ENCODE results near the gene NEDD4. TPM values are rescaled to one million over a fixed set of nuclear protein-coding genes. Genes with fewer than 3 reads are reported as not detected.

Gene NEDD4
- total RNA-seq, 2 donors from 2014 or later, result 14.8 to 15.0 TPM

- ATAC-seq (no peak), DNase-seq (ENCODE audit: low spot score in 2 of 2) (no peak)
- H3K36me3 Mint-ChIP-seq, result peaks cover 45 to 57% of the 10 kb centered on the region in 2 donors
- H3K27ac Mint-ChIP-seq, result no peak overlapping the region
- H3K9me3 Mint-ChIP-seq, result peaks cover 12 to 13% of the 10 kb centered on the region in 2 donors
Observed at GRCh38 chr15:55942332-55942731, 51.1 kb downstream of the NEDD4 start.

GRCh38 chr15:55937040-55937439 is 56.4 kb downstream of the NEDD4 start:
- ATAC-seq, result no peak
- Mint-ChIP-seq H3K9me3 (peaks cover 5 to 6% of the 10 kb centered on the region in 2 donors), H3K36me3 (peaks cover 11 to 39% of the 10 kb centered on the region in 2 donors), H3K27ac (no peak overlapping the region)
- no peak for DNase-seq (ENCODE audit: low spot score in 2 of 2)

GRCh38 chr15:55928955-55929354 is 64.5 kb downstream of the NEDD4 start:
- Mint-ChIP-seq H3K36me3 (peaks cover 0 to 17% of the 10 kb centered on the region in 2 donors), H3K9me3 (peaks cover 0 to 5% of the 10 kb centered on the region in 2 donors), H3K27ac (no peak overlapping the region)
- ATAC-seq, result no peak
- no peak for DNase-seq (ENCODE audit: low spot score in 2 of 2)

GRCh38 chr15:55921744-55922143 is 71.7 kb downstream of the NEDD4 start:
- H3K9me3 Mint-ChIP-seq, result no peaks in the 10 kb centered on the region
- no peak for DNase-seq (ENCODE audit: low spot score in 2 of 2)
- H3K27ac Mint-ChIP-seq, result no peak overlapping the region

GRCh38 chr15:55917881-55918296 is 75.5 kb downstream of the NEDD4 start:
- H3K9me3 Mint-ChIP-seq, result no peaks in the 10 kb centered on the region
- DNase-seq (ENCODE audit: low spot score in 2 of 2) (no peak), ATAC-seq (no peak)
- H3K36me3 Mint-ChIP-seq, result no peaks in the 10 kb centered on the region
- H3K27ac Mint-ChIP-seq, result no peak overlapping the region

More at GRCh38 chr15:55921744-55922143, 71.7 kb downstream of the NEDD4 start:
- no peak for ATAC-seq
- H3K36me3 Mint-ChIP-seq, result no peaks in the 10 kb centered on the region

- no peak overlapping the region for H3K27ac Mint-ChIP-seq
- H3K36me3 Mint-ChIP-seq, result no peaks in the 10 kb centered on the region
- no peak for ATAC-seq
- no peaks in the 10 kb centered on the region for H3K9me3 Mint-ChIP-seq
- no peak for DNase-seq (ENCODE audit: low spot score in 2 of 2)
Observed at GRCh38 chr15:55916666-55917409, 76.6 kb downstream of the NEDD4 start.

GRCh38 chr15:55915876-55916567 is 77.4 kb downstream of the NEDD4 start:
- no peak overlapping the region for H3K27ac Mint-ChIP-seq
- no peaks in the 10 kb centered on the region for H3K36me3 Mint-ChIP-seq
- H3K9me3 Mint-ChIP-seq, result no peaks in the 10 kb centered on the region
- DNase-seq (ENCODE audit: low spot score in 2 of 2) (no peak), ATAC-seq (no peak)

- Mint-ChIP-seq H3K27ac (no peak overlapping the region), H3K36me3 (no peaks in the 10 kb centered on the region)
- no peak for ATAC-seq
Observed at GRCh38 chr15:55915221-55915620, 78.2 kb downstream of the NEDD4 start.

GRCh38 chr15:55914446-55914845 is 79.0 kb downstream of the NEDD4 start:
- ATAC-seq, result no peak
- Mint-ChIP-seq H3K27ac (no peak overlapping the region), H3K36me3 (no peaks in the 10 kb centered on the region), H3K9me3 (no peaks in the 10 kb centered on the region)
- no peak for DNase-seq (ENCODE audit: low spot score in 2 of 2)

More at GRCh38 chr15:55915221-55915620, 78.2 kb downstream of the NEDD4 start:
- H3K9me3 Mint-ChIP-seq, result no peaks in the 10 kb centered on the region
- DNase-seq (ENCODE audit: low spot score in 2 of 2), result no peak

- no peak for DNase-seq (ENCODE audit: low spot score in 2 of 2)
- no peak for ATAC-seq
- no peaks in the 10 kb centered on the region for H3K36me3 Mint-ChIP-seq
- no peak overlapping the region for H3K27ac Mint-ChIP-seq
- no peaks in the 10 kb centered on the region for H3K9me3 Mint-ChIP-seq
Observed at GRCh38 chr15:55912982-55913381, 80.4 kb downstream of the NEDD4 start.

GRCh38 chr15:55909036-55909811 is 84.2 kb downstream of the NEDD4 start:
- no peaks in the 10 kb centered on the region for H3K36me3 Mint-ChIP-seq
- H3K9me3 Mint-ChIP-seq, result no peaks in the 10 kb centered on the region
- H3K27ac Mint-ChIP-seq, result no peak overlapping the region
- DNase-seq (ENCODE audit: low spot score in 2 of 2) (no peak), ATAC-seq (no peak)

- H3K27ac Mint-ChIP-seq, result no peak overlapping the region
- H3K9me3 Mint-ChIP-seq, result no peaks in the 10 kb centered on the region
- DNase-seq (ENCODE audit: low spot score in 2 of 2), result no peak
- no peaks in the 10 kb centered on the region for H3K36me3 Mint-ChIP-seq
- ATAC-seq, result no peak
Observed at GRCh38 chr15:55907797-55908196, 85.6 kb downstream of the NEDD4 start.

- no peak overlapping the region for H3K27ac Mint-ChIP-seq
Observed at GRCh38 chr15:55902981-55903380, 90.4 kb downstream of the NEDD4 start.

GRCh38 chr15:55900019-55900418 is 93.4 kb downstream of the NEDD4 start:
- ATAC-seq (no peak), DNase-seq (ENCODE audit: low spot score in 2 of 2) (no peak)
- Mint-ChIP-seq H3K9me3 (no peaks in the 10 kb centered on the region), H3K36me3 (no peaks in the 10 kb centered on the region), H3K27ac (no peak overlapping the region)

More at GRCh38 chr15:55902981-55903380, 90.4 kb downstream of the NEDD4 start:
- H3K36me3 Mint-ChIP-seq, result no peaks in the 10 kb centered on the region
- no peaks in the 10 kb centered on the region for H3K9me3 Mint-ChIP-seq
- ATAC-seq (no peak), DNase-seq (ENCODE audit: low spot score in 2 of 2) (no peak)

GRCh38 chr15:55899537-55899936 is 93.9 kb downstream of the NEDD4 start:
- DNase-seq (ENCODE audit: low spot score in 2 of 2) (no peak), ATAC-seq (no peak)
- H3K27ac Mint-ChIP-seq, result no peak overlapping the region
- H3K9me3 Mint-ChIP-seq, result no peaks in the 10 kb centered on the region
- H3K36me3 Mint-ChIP-seq, result no peaks in the 10 kb centered on the region

- Mint-ChIP-seq H3K9me3 (no peaks in the 10 kb centered on the region), H3K36me3 (no peaks in the 10 kb centered on the region), H3K27ac (no peak overlapping the region)
- ATAC-seq (peak in 1 of 2 donors; percentile 28), DNase-seq (ENCODE audit: low spot score in 2 of 2) (peak in 1 of 2 donors; percentile 10)
Observed at GRCh38 chr15:55897560-55898336, 95.7 kb downstream of the NEDD4 start.

All from activated naive CD4-positive, alpha-beta T cell treated with anti-CD3 and anti-CD28 coated beads, Interleukin-2, amount 50 U/mL, for 72 hours (primary cell).